ACC112 (cell line): Measurements from ENCODE around the gene GFPT1.

ENCODE experiments used
- H2AFZ ChIP-seq: fragments of 200-600 bp; sonication (generic); one replicate; pipeline ENCODE4 v1.6.0; 2017; ENCODE audit warnings: antibody characterized with exemption, low read length; ENCODE audit not compliant: unreplicated experiment
- H3K27ac ChIP-seq: fragments of 200-600 bp; sonication (generic); 2 replicates; pipeline ENCODE4 v1.5.1; 2014; ENCODE audit warnings: low read depth, mild to moderate bottlenecking, antibody characterized with exemption, low read length, moderate library complexity
- H3K27me3 ChIP-seq: fragments of 200-600 bp; sonication (generic); 2 replicates; pipeline ENCODE4 v1.6.1; 2014; ENCODE audit warnings: mild to moderate bottlenecking, antibody characterized with exemption, low read length, moderate library complexity, mixed read lengths; ENCODE audit not compliant: insufficient read depth
- H3K36me3 ChIP-seq: fragments of 200-600 bp; sonication (generic); 2 replicates; pipeline ENCODE4 v1.6.1; 2016; ENCODE audit warnings: mild to moderate bottlenecking, antibody characterized with exemption, low read length, moderate library complexity, mixed read lengths; ENCODE audit not compliant: insufficient read depth
- H3K4me1 ChIP-seq: fragments of 200-600 bp; sonication (generic); one replicate; pipeline ENCODE4 v1.6.1; 2016; ENCODE audit warnings: low read length, mixed read lengths; ENCODE audit not compliant: insufficient read depth, unreplicated experiment, control insufficient read depth
- H3K4me3 ChIP-seq: fragments of 200-600 bp; sonication (generic); 2 replicates; pipeline ENCODE4 v1.5.1; 2014; ENCODE audit warnings: mild to moderate bottlenecking, low read depth, low read length
- H3K79me2 ChIP-seq: fragments of 200-600 bp; sonication (generic); one replicate; pipeline ENCODE4 v1.6.0; 2016; ENCODE audit warnings: low read length; ENCODE audit not compliant: control insufficient read depth, unreplicated experiment, insufficient read depth

The GFPT1 gene

DNA sequence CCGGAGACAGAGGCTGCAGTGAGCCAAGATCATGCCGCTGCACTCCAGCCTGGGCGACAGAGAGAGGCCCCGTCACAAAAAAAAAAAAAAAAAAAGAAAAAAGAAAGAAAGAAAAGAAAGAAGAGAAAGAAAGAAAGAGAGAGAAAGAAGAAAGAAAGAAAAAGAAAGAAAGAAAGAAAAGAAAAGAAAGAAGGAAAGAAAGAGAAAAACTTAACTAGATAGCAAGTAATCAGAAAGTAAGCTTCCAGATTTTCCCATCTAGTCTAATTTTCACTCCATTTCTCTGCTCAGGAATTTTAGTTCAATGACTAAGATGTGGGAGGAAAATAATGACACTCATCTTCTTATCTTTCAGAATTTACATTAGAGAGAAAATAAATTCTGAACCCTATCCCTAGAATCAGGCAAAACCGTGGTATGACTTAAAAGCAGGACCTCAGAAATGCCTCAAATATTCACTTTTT, 2.4 kb downstream of the GFPT1 start:
- Histone ChIP-seq H3K36me3 (no peaks in the 10 kb centered on the region), H3K4me3 (peak overlapping the region; percentile 94; the same call in 1 of the 2 replicates), H3K4me1 (peaks cover 42% of the 10 kb centered on the region), H3K27me3 (no peaks in the 10 kb centered on the region), H3K79me2 (peaks cover 82% of the 10 kb centered on the region), H2AFZ (no peak overlapping the region), H3K27ac (peak overlapping the region; percentile 28)

- Histone ChIP-seq H3K4me3 (no peak overlapping the region; the same call in 1 of the 2 replicates), H3K27ac (no peak overlapping the region), H3K36me3 (no peaks in the 10 kb centered on the region), H3K4me1 (peaks cover 42% of the 10 kb centered on the region), H3K79me2 (peaks cover 92% of the 10 kb centered on the region), H2AFZ (no peak overlapping the region), H3K27me3 (no peaks in the 10 kb centered on the region)
Observed at GRCh38 chr2:69383176-69383812, 3.7 kb downstream of the GFPT1 start.

- Histone ChIP-seq H3K27me3 (no peaks in the 10 kb centered on the region), H3K4me3 (0 out of 2 replicates have a peak overlapping the region, but pooled peaks have one; percentile 22), H2AFZ (no peak overlapping the region), H3K79me2 (peaks cover 93% of the 10 kb centered on the region), H3K36me3 (no peaks in the 10 kb centered on the region), H3K27ac (no peak overlapping the region), H3K4me1 (peaks cover 36% of the 10 kb centered on the region)
Observed at GRCh38 chr2:69382547-69382946, 4.5 kb downstream of the GFPT1 start.

- no peaks in the 10 kb centered on the region for H3K27me3 ChIP-seq
- no peak overlapping the region for H2AFZ ChIP-seq
- peaks cover 90% of the 10 kb centered on the region for H3K79me2 ChIP-seq
- H3K36me3 ChIP-seq: no peaks in the 10 kb centered on the region
- H3K4me1 ChIP-seq: peaks cover 38% of the 10 kb centered on the region
- H3K27ac ChIP-seq: peak overlapping the region; percentile 40
- H3K4me3 ChIP-seq: no peak overlapping the region
Observed at GRCh38 chr2:69381337-69381737, 5.7 kb downstream of the GFPT1 start.

- Histone ChIP-seq H3K79me2 (peaks cover 90% of the 10 kb centered on the region), H3K4me1 (peaks cover 43% of the 10 kb centered on the region), H2AFZ (no peak overlapping the region), H3K27ac (peak overlapping the region; percentile 40), H3K36me3 (no peaks in the 10 kb centered on the region), H3K27me3 (no peaks in the 10 kb centered on the region), H3K4me3 (no peak overlapping the region)
Observed at GRCh38 chr2:69380072-69380917, 6.7 kb downstream of the GFPT1 start.

DNA sequence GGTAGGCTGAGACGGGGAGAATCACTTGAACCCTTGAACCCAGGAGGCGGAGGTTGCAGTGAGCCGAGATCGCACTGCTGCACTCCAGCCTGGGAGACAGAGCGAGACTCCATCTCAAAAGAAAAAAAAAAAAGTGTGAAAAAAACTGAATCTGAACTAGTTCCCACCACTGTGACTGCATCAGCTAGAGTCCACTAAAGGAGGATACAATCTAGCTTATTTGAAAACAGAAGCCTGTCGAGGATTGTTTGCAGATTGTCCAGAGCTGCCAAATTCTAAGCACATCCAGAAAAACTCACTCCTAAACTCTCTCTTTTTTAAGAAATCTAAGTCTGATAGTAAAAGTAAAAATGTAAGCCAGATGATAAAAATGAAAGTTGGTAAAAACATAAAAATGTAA, 10.6 kb downstream of the GFPT1 start:
- Histone ChIP-seq H3K27ac (no peak overlapping the region), H3K27me3 (no peaks in the 10 kb centered on the region), H3K4me3 (no peak overlapping the region), H2AFZ (no peak overlapping the region), H3K79me2 (peaks cover 72% of the 10 kb centered on the region), H3K4me1 (peaks cover 22% of the 10 kb centered on the region), H3K36me3 (peaks cover 5% of the 10 kb centered on the region; the same call in 1 of the 2 replicates)

GRCh38 chr2:69375494-69376353, 11.3 kb downstream of the GFPT1 start:
- H3K36me3 ChIP-seq: peaks cover 6% of the 10 kb centered on the region; the same call in 1 of the 2 replicates
- peaks cover 66% of the 10 kb centered on the region for H3K79me2 ChIP-seq
- H3K4me1 ChIP-seq: peaks cover 17% of the 10 kb centered on the region
- no peaks in the 10 kb centered on the region for H3K27me3 ChIP-seq
- no peak overlapping the region for H3K27ac ChIP-seq
- H3K4me3 ChIP-seq: no peak overlapping the region
- H2AFZ ChIP-seq: no peak overlapping the region

DNA sequence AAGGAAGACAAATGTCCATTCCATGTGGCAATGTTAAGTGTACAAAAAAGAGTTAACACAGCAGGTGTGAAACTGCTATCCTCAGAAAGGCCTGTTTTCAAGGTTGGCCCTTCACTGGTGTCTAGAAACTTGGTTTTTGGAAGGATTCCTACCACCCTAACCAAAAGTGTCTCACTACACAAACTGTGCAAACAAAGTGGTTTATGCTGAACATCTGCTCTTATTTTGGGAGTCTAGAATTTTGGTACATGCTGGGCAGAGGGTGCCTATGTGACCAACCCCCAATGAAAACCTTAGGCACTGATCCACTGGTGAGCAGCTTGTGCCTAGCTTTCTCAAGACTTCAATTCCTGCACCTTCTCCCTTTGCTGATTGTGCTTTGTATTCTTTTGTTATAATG, 14.3 kb downstream of the GFPT1 start:
- H3K27me3 ChIP-seq: no peaks in the 10 kb centered on the region
- no peak overlapping the region for H3K27ac ChIP-seq
- H3K79me2 ChIP-seq: peaks cover 46% of the 10 kb centered on the region
- H3K4me3 ChIP-seq: no peak overlapping the region
- H3K36me3 ChIP-seq: peaks cover 31% of the 10 kb centered on the region
- H3K4me1 ChIP-seq: peaks cover 13% of the 10 kb centered on the region
- H2AFZ ChIP-seq: no peak overlapping the region

DNA sequence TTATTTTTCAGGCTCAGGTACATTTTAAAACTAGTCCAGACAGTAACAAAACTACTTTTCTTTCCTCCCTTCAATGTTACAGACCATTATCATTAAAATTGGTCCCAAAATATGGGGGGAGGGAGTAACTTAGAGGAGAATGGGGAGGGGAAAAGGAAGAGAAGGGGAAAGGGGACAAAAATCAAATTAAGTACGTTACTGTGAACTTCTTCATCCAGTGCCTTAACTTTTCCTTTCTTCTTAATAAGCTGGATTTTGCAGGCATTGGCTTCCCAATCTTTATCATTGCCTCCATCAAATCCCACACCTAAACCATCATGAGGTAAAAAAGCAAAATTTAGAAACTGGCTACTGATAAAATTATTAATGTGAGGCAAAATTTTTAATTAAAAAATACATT, 17.2 kb downstream of the GFPT1 start:
- Histone ChIP-seq H3K4me1 (peaks cover 6% of the 10 kb centered on the region), H3K36me3 (peaks cover 47% of the 10 kb centered on the region), H3K4me3 (no peak overlapping the region), H3K79me2 (peaks cover 22% of the 10 kb centered on the region), H2AFZ (no peak overlapping the region), H3K27ac (no peak overlapping the region), H3K27me3 (no peaks in the 10 kb centered on the region)

DNA sequence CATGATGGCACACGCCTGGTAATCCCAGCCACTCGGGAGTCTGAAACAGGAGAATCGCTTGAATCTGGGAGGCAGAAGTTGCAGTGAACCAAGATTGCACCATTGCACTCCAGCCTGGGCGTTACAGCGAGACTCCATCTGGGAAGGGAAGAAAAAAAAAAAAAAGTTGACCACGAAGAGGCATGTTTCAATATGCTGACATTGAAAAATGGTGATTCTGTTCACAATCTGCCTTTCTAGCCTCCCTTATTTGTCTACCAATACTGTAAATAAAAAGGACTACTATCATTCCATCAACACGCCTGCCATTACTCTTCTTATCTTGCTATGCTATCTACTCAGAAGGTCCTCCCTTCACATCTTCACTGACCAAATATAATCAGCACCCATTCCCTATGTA, 18.4 kb downstream of the GFPT1 start:
- Histone ChIP-seq H3K27me3 (no peaks in the 10 kb centered on the region), H3K4me3 (no peak overlapping the region), H3K36me3 (peaks cover 47% of the 10 kb centered on the region), H2AFZ (no peak overlapping the region), H3K4me1 (peaks cover 6% of the 10 kb centered on the region), H3K27ac (no peak overlapping the region), H3K79me2 (peaks cover 18% of the 10 kb centered on the region)
